Measurements from ENCODE around the gene TRIM65. TPM values are rescaled to one million over a fixed set of nuclear protein-coding genes. Genes with fewer than 3 reads are reported as not detected.
A peak's percentile ranks its signal among the peaks of the same experiment; 100 is the strongest.

Gene TRIM65
- total and polyA plus RNA-seq, 2 donors from 2014 or later, result 11.5 to 23.6 TPM

GRCh38 chr17:75855310-75856061 is 41.3 kb downstream of the TRIM65 start, which contains the start of gene WBP2:
WBP2 (minus strand) TSS chr17:75855335; CDS start chr17:75855297, 38 bp downstream.
- intact Hi-C loops (cut with DNase I), result no loop called here
- FAIRE-seq (peak; percentile 98), DNase-seq (peak; percentile 99 to 100 (median 100))
- H3K27ac ChIP-seq (ENCODE audit: low read depth in 2 of 2, low read length in 2 of 2), result peak within 1 kb of the TSS; percentile 99
- peaks cover 0 to 14% (median 12%) of the 10 kb centered on the region in 3 donors for H3K4me1 ChIP-seq (ENCODE audit: control insufficient read depth in 2 of 3, insufficient read depth in 2 of 3, low read depth in 1 of 3, low read length in 3 of 3)
- peak within 1 kb of the TSS; percentile 80 to 94 (median 80) for H3K4me3 ChIP-seq (ENCODE audit: low read length in 3 of 3)
- peak; percentile 45 for TF ChIP-seq CTCF (IDR thresholded peaks at IDR 0.05; ENCODE audit: borderline replicate concordance, extremely low read depth, insufficient read depth)
- H3K9me3 ChIP-seq (ENCODE audit: control insufficient read depth in 2 of 3, insufficient read depth in 1 of 3, low read length in 3 of 3), result no peaks in the 10 kb centered on the region
- peaks cover 3 to 12% (median 6%) of the 10 kb centered on the region in 3 donors for H3K36me3 ChIP-seq (ENCODE audit: control insufficient read depth in 2 of 3, insufficient read depth in 3 of 3, low read length in 3 of 3)
- H3K9ac ChIP-seq (ENCODE audit: low read length in 3 of 3), result peak within 1 kb of the TSS; percentile 87 to 96 (median 91)
- no peaks in the 10 kb centered on the region for H3K27me3 ChIP-seq (ENCODE audit: control insufficient read depth, insufficient read depth, low read length)

- H3K9ac ChIP-seq (ENCODE audit: low read length in 3 of 3), result peak overlapping the region; percentile 51 to 91 (median 81)
- DNase-seq, result no peak
- peaks cover 3 to 15% (median 8%) of the 10 kb centered on the region in 3 donors for H3K36me3 ChIP-seq (ENCODE audit: control insufficient read depth in 2 of 3, insufficient read depth in 3 of 3, low read length in 3 of 3)
- peak overlapping the region; percentile 70 to 80 (median 80) for H3K4me3 ChIP-seq (ENCODE audit: low read length in 3 of 3)
- FAIRE-seq, result no peak
- H3K9me3 ChIP-seq (ENCODE audit: control insufficient read depth in 2 of 3, insufficient read depth in 1 of 3, low read length in 3 of 3), result no peaks in the 10 kb centered on the region
- H3K27ac ChIP-seq (ENCODE audit: low read depth in 2 of 2, low read length in 2 of 2), result peak overlapping the region; percentile 99
- H3K27me3 ChIP-seq (ENCODE audit: control insufficient read depth, insufficient read depth, low read length), result no peaks in the 10 kb centered on the region
- peaks cover 0 to 14% (median 12%) of the 10 kb centered on the region in 3 donors for H3K4me1 ChIP-seq (ENCODE audit: control insufficient read depth in 2 of 3, insufficient read depth in 2 of 3, low read depth in 1 of 3, low read length in 3 of 3)
- no peak for TF ChIP-seq CTCF (IDR thresholded peaks at IDR 0.05; ENCODE audit: borderline replicate concordance, extremely low read depth, insufficient read depth)
- intact Hi-C loops (cut with DNase I), result no loop called here
These were observed 41.9 kb downstream of the TRIM65 start for GRCh38 chr17:75854881-75855309.

- peaks cover 0 to 19% (median 12%) of the 10 kb centered on the region in 3 donors for H3K4me1 ChIP-seq (ENCODE audit: control insufficient read depth in 2 of 3, insufficient read depth in 2 of 3, low read depth in 1 of 3, low read length in 3 of 3)
- TF ChIP-seq CTCF (IDR thresholded peaks at IDR 0.05; ENCODE audit: borderline replicate concordance, extremely low read depth, insufficient read depth), result no peak
These were observed 42.5 kb downstream of the TRIM65 start for GRCh38 chr17:75854101-75854748.

More at GRCh38 chr17:75854101-75854748, 42.5 kb downstream of the TRIM65 start:
- Histone ChIP-seq H3K9me3 (ENCODE audit: control insufficient read depth in 2 of 3, insufficient read depth in 1 of 3, low read length in 3 of 3) (no peaks in the 10 kb centered on the region), H3K36me3 (ENCODE audit: control insufficient read depth in 2 of 3, insufficient read depth in 3 of 3, low read length in 3 of 3) (peaks cover 3 to 22% (median 14%) of the 10 kb centered on the region in 3 donors), H3K4me3 (ENCODE audit: low read length in 3 of 3) (peak overlapping the region; percentile 70 to 80 (median 80)), H3K27ac (ENCODE audit: low read depth in 2 of 2, low read length in 2 of 2) (peak overlapping the region; percentile 99), H3K27me3 (ENCODE audit: control insufficient read depth, insufficient read depth, low read length) (no peaks in the 10 kb centered on the region), H3K9ac (ENCODE audit: low read length in 3 of 3) (peak overlapping the region; percentile 51 to 91 (median 81))
- FAIRE-seq (no peak), DNase-seq (peak in 1 of 5 donors; percentile 40)
- intact Hi-C loops (cut with DNase I), result no loop called here

All from kidney (tissue), 14 donors.